ENCODE results near the gene ARMC9.

ARMC9 gene

GRCh38 chr2:231353469-231353868 lies 155.0 kb downstream of the ARMC9 start:
- no peak for TF ChIP-seq CTCF (conservative IDR thresholded peaks at IDR 0.05; ENCODE audit: low read length)
- DNase-seq (ENCODE audit: low read depth) = no peak
- H3K4me3 ChIP-seq (ENCODE audit: low read length) = no peak overlapping the region

- TF ChIP-seq CTCF (conservative IDR thresholded peaks at IDR 0.05; ENCODE audit: low read length) = no peak
- H3K4me3 ChIP-seq (ENCODE audit: low read length) = no peak overlapping the region
- no peak for DNase-seq (ENCODE audit: low read depth)
These were observed 157.4 kb downstream of the ARMC9 start for GRCh38 chr2:231355508-231356465.

GRCh38 chr2:231356466-231356844 lies 158.0 kb downstream of the ARMC9 start:
- no peak for TF ChIP-seq CTCF (conservative IDR thresholded peaks at IDR 0.05; ENCODE audit: low read length)
- DNase-seq (ENCODE audit: low read depth) = no peak
- no peak overlapping the region for H3K4me3 ChIP-seq (ENCODE audit: low read length)

- TF ChIP-seq CTCF (conservative IDR thresholded peaks at IDR 0.05; ENCODE audit: low read length) = no peak
- no peak overlapping the region for H3K4me3 ChIP-seq (ENCODE audit: low read length)
- DNase-seq (ENCODE audit: low read depth) = no peak
These were observed 158.6 kb downstream of the ARMC9 start for GRCh38 chr2:231357048-231357447.

GRCh38 chr2:231357931-231358330 lies 159.5 kb downstream of the ARMC9 start:
- DNase-seq (ENCODE audit: low read depth) = no peak
- TF ChIP-seq CTCF (conservative IDR thresholded peaks at IDR 0.05; ENCODE audit: low read length) = no peak
- H3K4me3 ChIP-seq (ENCODE audit: low read length) = no peak overlapping the region

GRCh38 chr2:231359441-231359840 lies 161.0 kb downstream of the ARMC9 start:
- DNase-seq (ENCODE audit: low read depth) = no peak
- TF ChIP-seq CTCF (conservative IDR thresholded peaks at IDR 0.05; ENCODE audit: low read length) = no peak
- no peak overlapping the region for H3K4me3 ChIP-seq (ENCODE audit: low read length)

- no peak for DNase-seq (ENCODE audit: low read depth)
- TF ChIP-seq CTCF (conservative IDR thresholded peaks at IDR 0.05; ENCODE audit: low read length) = no peak
- no peak overlapping the region for H3K4me3 ChIP-seq (ENCODE audit: low read length)
These were observed 161.5 kb downstream of the ARMC9 start for GRCh38 chr2:231359948-231360347.

All from AG10803 (cell line).